ENCODE data around the gene MAPK8. TPM values are rescaled to one million over a fixed set of nuclear protein-coding genes. Genes with fewer than 3 reads are reported as not detected.

MAPK8 gene
- total and polyA plus RNA-seq, 9 of the 15 experiments (the other 6 are each of a cell fraction or from before 2014, with no cell fraction given) = 6.4 to 159 (median 71.0) TPM

GRCh38 chr10:48430402-48430993 is 124.0 kb downstream of the MAPK8 start (continued):
- TF ChIP-seq CBX3 (IDR thresholded peaks at IDR 0.05; ENCODE audit: borderline replicate concordance in 1 of 2, low read length in 2 of 2) (no peak), MAX (CRISPR knock-in tag; IDR thresholded peaks at IDR 0.05) (peak; percentile 19; the same call in 1 of the 2 replicates), MXI1 (IDR thresholded peaks at IDR 0.05; ENCODE audit: low read depth, low read length) (0 out of 2 replicates have a peak, but pooled peaks have one; percentile 14), NFE2 (IDR thresholded peaks at IDR 0.05; ENCODE audit: low read depth) (no peak), SMAD4 (CRISPR knock-in tag; conservative IDR thresholded peaks at IDR 0.05) (peak; percentile 72; the same call in 1 of the 2 replicates), CCAR2 (IDR thresholded peaks at IDR 0.05; ENCODE audit: low read depth, low read length) (no peak), ZNF217 (CRISPR knock-in tag; IDR thresholded peaks at IDR 0.05) (no peak), TEAD1 (CRISPR knock-in tag; IDR thresholded peaks at IDR 0.05) (no peak), ZNF311 (CRISPR knock-in tag; IDR thresholded peaks at IDR 0.05) (peak; percentile 60; the same call in 1 of the 2 replicates), FOXM1 (IDR thresholded peaks at IDR 0.05; ENCODE audit: low read depth) (peak; percentile 13; the same call in 1 of the 2 replicates), FOXM1 (CRISPR knock-in tag; IDR thresholded peaks at IDR 0.05; ENCODE audit: low read depth) (no peak)
- TF ChIP-seq, protein P1, sequence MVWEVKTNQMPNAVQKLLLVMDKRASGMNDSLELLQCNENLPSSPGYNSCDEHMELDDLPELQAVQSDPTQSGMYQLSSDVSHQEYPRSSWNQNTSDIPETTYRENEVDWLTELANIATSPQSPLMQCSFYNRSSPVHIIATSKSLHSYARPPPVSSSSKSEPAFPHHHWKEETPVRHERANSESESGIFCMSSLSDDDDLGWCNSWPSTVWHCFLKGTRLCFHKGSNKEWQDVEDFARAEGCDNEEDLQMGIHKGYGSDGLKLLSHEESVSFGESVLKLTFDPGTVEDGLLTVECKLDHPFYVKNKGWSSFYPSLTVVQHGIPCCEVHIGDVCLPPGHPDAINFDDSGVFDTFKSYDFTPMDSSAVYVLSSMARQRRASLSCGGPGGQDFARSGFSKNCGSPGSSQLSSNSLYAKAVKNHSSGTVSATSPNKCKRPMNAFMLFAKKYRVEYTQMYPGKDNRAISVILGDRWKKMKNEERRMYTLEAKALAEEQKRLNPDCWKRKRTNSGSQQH (CRISPR knock-in tag; IDR thresholded peaks at IDR 0.05) = no peak
- TF ChIP-seq, protein P2, sequence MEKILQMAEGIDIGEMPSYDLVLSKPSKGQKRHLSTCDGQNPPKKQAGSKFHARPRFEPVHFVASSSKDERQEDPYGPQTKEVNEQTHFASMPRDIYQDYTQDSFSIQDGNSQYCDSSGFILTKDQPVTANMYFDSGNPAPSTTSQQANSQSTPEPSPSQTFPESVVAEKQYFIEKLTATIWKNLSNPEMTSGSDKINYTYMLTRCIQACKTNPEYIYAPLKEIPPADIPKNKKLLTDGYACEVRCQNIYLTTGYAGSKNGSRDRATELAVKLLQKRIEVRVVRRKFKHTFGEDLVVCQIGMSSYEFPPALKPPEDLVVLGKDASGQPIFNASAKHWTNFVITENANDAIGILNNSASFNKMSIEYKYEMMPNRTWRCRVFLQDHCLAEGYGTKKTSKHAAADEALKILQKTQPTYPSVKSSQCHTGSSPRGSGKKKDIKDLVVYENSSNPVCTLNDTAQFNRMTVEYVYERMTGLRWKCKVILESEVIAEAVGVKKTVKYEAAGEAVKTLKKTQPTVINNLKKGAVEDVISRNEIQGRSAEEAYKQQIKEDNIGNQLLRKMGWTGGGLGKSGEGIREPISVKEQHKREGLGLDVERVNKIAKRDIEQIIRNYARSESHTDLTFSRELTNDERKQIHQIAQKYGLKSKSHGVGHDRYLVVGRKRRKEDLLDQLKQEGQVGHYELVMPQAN (IDR thresholded peaks at IDR 0.05; ENCODE audit: borderline replicate concordance) = no peak

Measured in K562 (cell line).